ENCODE data around the gene ALDH2. TPM values are rescaled to one million over a fixed set of nuclear protein-coding genes. Genes with fewer than 3 reads are reported as not detected.
A peak's percentile ranks its signal among the peaks of the same experiment; 100 is the strongest.

Gene ALDH2
- total RNA-seq, 4 donors from 2014 or later, result 129 to 365 (median 231) TPM

DNA sequence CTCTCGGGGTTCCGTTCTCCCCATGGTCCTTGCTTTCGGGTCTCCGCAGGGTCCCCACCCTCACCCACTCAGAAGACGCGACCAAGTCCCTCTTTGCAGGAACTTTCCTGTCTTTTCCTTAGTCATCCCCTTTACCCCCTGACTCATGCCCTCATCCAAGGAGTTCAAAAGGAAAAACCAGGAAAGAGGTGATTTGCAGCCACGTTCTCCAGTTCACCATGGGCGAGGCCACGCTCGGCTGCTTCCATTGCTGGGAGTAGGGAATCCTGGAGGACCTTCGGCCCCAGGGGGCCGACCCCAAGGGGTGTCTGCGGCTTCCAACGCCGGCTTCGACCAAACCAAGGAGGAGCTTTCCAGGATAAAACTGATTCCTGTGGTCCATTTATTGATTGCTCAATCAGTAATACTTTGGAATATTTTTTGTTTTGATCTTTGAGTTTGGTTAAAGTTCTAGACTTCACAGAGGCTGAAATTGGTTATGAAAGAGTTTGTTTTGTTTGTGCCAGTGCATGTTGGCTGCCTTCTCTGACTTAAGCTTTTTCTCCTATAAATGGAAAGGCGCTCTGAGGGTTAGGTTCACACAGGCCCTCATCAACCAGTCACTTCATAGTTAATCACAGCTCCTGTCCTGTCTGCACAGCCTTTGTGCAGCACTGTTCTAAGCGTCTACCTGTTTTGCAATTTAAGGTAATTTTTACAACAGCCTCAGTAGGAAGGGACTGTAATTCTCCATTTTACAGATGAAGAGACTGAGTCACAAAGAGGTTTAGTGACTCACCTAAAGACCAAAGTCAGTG lies 827 bp downstream of the ALDH2 start:
- DNase-seq (ENCODE audit: low spot score) (no peak), ATAC-seq (ENCODE audit: low FRiP score) (peak; percentile 57)
- TF ChIP-seq CTCF (IDR thresholded peaks at IDR 0.05), result no peak

DNA sequence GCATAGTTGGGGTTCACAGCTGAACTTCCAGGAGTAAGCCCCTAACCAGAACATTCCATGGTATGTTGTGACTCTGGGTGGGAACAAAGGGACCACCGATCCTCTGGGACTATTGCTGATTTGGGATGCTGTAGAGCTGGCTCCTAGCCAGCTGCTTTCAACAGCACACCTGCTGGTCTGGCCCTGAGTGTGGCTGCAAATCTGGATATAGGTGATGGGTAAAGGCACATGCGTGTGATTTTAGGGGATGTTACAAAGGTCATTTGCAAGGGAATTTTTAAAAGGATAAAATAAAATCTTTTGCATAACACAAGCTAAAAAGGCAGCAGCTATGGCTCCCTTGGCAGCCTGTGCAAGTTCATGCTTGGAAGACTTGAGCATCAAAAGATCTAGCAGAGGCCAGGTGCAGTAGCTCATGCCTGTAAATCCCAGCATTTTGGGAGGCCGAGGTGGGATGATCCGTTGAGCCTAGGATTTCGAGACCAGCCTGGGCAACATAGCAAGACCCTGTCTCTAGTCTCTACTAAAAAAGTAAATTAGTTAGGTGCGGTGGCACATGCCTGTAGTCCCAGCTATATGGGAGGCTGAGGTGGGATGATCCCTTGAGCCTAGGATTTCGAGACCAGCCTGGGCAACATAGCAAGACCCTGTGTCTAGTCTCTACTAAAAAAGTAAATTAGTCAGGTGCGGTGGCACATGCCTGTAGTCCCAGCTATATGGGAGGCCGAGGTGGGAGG lies 1.6 kb downstream of the ALDH2 start:
- ATAC-seq (ENCODE audit: low FRiP score), result no peak
- no peak for DNase-seq (ENCODE audit: low spot score)
- no peak for TF ChIP-seq CTCF (IDR thresholded peaks at IDR 0.05)

GRCh38 chr12:111769599-111769998 lies 2.9 kb downstream of the ALDH2 start:
- ATAC-seq (ENCODE audit: low FRiP score) (no peak), DNase-seq (ENCODE audit: low spot score) (no peak)
- TF ChIP-seq CTCF (IDR thresholded peaks at IDR 0.05), result no peak

- no peak for TF ChIP-seq CTCF (IDR thresholded peaks at IDR 0.05)
- DNase-seq (ENCODE audit: low spot score), result no peak
Observed at GRCh38 chr12:111773801-111774551, 7.2 kb downstream of the ALDH2 start.

GRCh38 chr12:111775205-111776193 lies 8.8 kb downstream of the ALDH2 start:
- ATAC-seq (ENCODE audit: low FRiP score) (peak; percentile 62), DNase-seq (ENCODE audit: low spot score) (peak; percentile 39)
- no peak for TF ChIP-seq CTCF (IDR thresholded peaks at IDR 0.05)

More at GRCh38 chr12:111773801-111774551, 7.2 kb downstream of the ALDH2 start:
- ATAC-seq (ENCODE audit: low FRiP score), result peak; percentile 64

- no peak for ATAC-seq (ENCODE audit: low FRiP score)
- TF ChIP-seq CTCF (IDR thresholded peaks at IDR 0.05), result no peak
- no peak for DNase-seq (ENCODE audit: low spot score)
Observed at GRCh38 chr12:111776836-111777344, 10.2 kb downstream of the ALDH2 start.

All from omental fat pad (tissue), 4 donors.